Heart left ventricle (tissue), 13 donors: ENCODE measurements around the gene TPST2.

Experiments
- CTCF ChIP-seq, 12 donors: fragments of 200-600 bp; sonication (generic) in 4 of 12; IDR thresholded peaks; one replicate each; pipeline versions ENCODE4 v1.5.0 to v1.8.0; 2018 to 2022; ENCODE audit warnings: antibody characterized with exemption in 12 of 12, mild to moderate bottlenecking in 5 of 12
- POLR2A ChIP-seq, 2 donors: fragments of 450-650 bp; IDR thresholded peaks; one replicate each; pipeline ENCODE4 v1.6.1; 2017; ENCODE audit warnings: antibody characterized with exemption in 2 of 2, mild to moderate bottlenecking in 2 of 2, moderate library complexity in 2 of 2
- donor health status: ischemic (EF 13 %, LVEDD 7.1; RV severe dilation, severe dysfunction).
- donor health status: DM: no; HTN: yes; CAD: no.
- donor health status: DM: no; HTN: no; CAD: no.
- donor health status: ischemic (EF 25% LVEDD 6.9; RV normal size, moderate dysfunction).
- donor health status: ischemic (EF 25% LVEDD 5.7; RV mildly dilated, moderate dysfunction).
- donor health status: ischemic (EF 35%, LVEDD 5.7; RV mildly dilated, moderate dysfunction).
- donor health status: nonischemic (EF 11% LVEDD 7.7; RV severe dilation, severe dysfunction).
- donor health status: DM: yes; HTN: yes; CAD: no.
- donor health status: PGD.
- donor health status: ischemic (EF 29% LVEDD 5.4; RV normal size, mild dysfunction).
- donor health status: nonischemic (EF 23%, LVEDD 6.1; RV moderate dilation, normal function).

- TF ChIP-seq CTCF (IDR thresholded peaks at IDR 0.05) (no peak), POLR2A (IDR thresholded peaks at IDR 0.05) (no peak)
Observed at GRCh38 chr22:26485013-26485412, 104.9 kb downstream of the TPST2 start.
